ENCODE results near the gene STRN4.
"Not testable (repeated sequence)": the region's sequence is repeated elsewhere in the genome, so short reads cannot be mapped to it uniquely, and the experiment has no call there.

The STRN4 gene

GRCh38 chr19:46746281-46747057 is at the start of gene STRN4:
Gene STRN4, minus strand, starts transcription at chr19:46746450. Its CDS starts 20 bp downstream, at chr19:46746430.
- peak; percentile 85 for DNase-seq (ENCODE audit: low read depth, low spot score)

DNA sequence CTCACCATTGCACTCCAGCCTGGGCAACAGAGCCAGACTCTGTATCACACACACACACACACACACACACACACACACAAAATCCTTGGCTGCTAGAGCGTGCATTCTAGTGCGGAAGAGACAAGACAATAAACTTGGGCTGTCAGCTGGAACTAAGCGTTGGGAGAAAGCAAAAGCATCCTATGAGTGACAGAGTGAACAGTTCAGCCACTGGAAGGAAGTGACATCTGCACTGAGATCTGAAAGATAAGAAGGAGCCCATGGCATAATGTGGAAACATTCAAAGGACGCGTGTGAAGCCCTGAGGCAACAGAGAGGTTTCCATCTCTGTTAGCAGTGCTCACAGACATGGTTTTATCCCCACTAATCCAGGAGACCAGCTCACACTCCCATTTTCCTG is 45.7 kb upstream of the STRN4 start:
- DNase-seq (ENCODE audit: low read depth, low spot score): no peak

DNA sequence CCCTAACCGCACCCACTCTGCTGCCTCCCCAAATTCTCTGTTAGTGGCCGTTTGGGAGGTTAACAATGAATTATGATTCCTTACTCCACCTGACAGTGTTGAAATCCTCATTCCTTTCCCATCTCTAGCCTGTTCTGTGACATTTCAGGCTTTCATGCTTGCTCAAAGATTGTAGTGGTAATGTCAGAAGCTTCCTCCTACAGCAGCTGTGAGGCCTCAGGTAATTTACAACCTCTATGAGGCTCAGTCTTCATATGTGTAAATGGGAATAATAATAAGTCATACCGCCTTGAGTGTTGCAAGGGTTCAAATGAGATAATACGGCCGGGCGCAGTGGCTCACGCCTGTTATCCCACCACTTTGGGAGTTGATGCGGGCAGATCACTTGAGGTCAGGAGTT is 43.1 kb upstream of the STRN4 start:
- no peak for DNase-seq (ENCODE audit: low read depth, low spot score)

DNA sequence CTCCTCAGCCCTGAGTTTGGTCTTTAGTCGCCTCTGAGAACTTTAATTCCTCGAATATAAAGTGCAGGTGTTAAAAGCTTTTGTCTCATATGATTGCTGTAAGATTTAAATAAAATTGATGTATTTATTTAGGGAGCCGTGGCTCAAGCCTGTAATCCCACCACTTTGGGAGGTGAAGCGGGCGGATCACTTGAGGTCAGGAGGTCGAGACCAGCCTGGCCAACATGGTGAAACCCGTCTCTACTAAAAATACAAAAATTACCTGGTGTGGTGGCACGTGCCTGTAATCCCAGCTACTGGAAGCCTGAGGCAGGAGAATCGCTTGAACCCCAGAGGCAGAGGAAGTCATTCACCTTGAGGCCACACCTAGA is 42.7 kb upstream of the STRN4 start:
- no peak for DNase-seq (ENCODE audit: low read depth, low spot score)

DNA sequence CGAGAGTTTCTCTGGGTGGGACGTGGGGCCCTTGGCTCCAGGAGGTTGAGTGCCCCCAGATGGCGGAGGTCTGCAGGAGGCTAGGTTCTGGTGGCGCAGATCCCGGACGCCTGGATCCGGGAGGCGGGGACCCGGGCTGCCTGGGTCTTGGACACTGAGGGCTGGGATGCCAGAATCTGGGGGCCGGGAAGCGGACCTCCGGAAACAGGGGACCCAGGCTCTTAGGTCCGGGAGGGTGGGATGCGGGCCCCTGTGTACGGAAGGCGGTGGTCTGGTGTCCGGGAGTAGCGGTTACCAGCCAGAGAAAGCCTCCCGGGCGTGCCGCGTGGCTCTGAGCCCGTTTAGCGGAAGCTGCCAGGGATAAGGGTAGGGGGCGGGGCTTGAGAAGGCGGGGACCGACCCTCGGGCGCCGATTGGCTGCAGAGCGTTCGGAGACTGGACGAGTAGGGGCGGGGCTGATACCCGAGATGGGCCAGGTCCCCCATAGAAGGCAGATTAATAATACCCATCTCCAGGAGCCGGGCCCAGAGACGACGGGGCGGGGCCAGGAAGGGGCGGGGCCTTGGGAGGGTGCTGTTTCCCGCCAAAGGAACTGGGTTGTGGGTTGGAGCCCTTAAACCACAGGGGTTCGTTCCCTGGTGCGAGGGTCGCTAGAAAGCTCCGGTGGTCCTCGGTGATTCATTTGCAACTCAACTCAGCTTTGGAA is 42.2 kb upstream of the STRN4 start, which contains the start of gene SLC1A5:
Gene SLC1A5, minus strand, starts transcription at position 333 of the 706 bp plus-strand sequence. CDS start 629 bp downstream, outside the sequence.
- peak; percentile 97 for DNase-seq (ENCODE audit: low read depth, low spot score)

DNA sequence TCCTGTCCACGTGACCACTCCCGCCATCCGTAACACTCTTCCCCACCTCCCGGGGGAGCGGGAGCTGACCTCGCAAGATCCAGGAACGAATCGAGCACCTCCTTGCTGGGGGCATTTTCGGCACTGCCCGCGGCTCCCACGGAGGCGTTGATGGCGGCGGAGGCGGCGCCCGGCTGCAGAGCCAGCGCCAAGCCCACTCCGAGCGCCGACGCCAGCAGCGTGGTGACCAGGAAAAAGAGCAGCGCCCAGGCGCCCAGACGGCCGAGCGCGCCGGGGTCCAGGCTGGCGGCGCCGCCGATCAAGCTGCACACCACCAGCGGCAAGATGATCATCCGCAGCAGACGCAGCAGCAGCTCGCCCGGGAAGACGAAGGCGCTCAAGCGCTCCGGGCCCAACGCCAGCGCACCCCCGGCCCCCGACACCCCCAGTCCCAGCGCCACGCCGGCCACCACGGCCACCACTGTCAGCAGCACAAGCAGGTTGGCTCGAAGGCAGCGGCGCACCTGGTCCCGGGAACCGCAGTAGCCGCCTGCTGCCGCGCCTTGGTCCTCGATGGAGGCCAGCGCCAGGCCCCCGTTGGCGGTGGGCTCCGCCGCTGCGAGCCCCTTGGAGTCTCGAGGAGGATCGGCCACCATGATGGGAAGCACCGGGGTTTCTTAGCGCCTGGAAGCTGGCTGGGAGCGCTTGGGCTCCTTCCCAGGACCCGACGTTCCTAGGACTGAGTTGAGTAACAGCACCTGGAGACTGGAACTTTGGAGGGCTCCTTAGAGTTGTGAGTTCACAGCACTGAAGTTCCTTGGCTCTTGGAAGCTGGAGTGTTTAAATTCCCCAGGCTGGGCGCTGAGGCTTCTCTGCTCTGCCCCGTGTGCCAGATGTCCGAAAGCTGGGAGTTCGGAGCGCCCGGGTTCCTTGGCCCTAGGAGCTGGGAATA is 41.3 kb upstream of the STRN4 start:
- peak; percentile 72 for DNase-seq (ENCODE audit: low read depth, low spot score)

GRCh38 chr19:46787040-46787330 is 40.7 kb upstream of the STRN4 start:
- DNase-seq (ENCODE audit: low read depth, low spot score): no peak

GRCh38 chr19:46786236-46787039 is 40.2 kb upstream of the STRN4 start:
- peak; percentile 74 for DNase-seq (ENCODE audit: low read depth, low spot score)

- DNase-seq (ENCODE audit: low read depth, low spot score): no peak
Measured at GRCh38 chr19:46785980-46786235, 39.7 kb upstream of the STRN4 start.

GRCh38 chr19:46785054-46785979 is 39.1 kb upstream of the STRN4 start:
- DNase-seq (ENCODE audit: low read depth, low spot score): no peak

- DNase-seq (ENCODE audit: low read depth, low spot score): peak; percentile 82
Measured at GRCh38 chr19:46784262-46785053, 38.2 kb upstream of the STRN4 start.

DNA sequence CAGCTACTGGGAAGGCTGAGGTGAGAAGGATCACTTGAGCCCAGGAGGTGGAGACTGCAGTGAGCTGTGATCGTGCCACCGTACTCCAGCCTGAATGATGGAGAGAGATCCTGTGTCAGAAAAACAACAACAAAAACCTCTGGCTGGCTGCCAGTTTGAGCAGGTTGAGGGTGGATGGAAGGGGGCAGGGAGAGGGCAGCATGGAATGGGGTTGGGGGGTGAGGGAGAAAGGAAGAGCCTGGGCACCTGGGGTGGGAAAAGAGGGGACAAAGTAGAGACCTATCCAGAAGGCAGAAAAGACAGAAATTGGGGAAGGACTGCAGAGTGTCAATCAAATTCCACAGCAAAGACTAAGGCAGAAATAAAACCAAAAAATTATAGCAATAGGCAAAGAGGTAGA is 37.4 kb upstream of the STRN4 start:
- peak; percentile 34 for DNase-seq (ENCODE audit: low read depth, low spot score)

GRCh38 chr19:46782355-46783019 is 36.2 kb upstream of the STRN4 start:
- no peak for DNase-seq (ENCODE audit: low read depth, low spot score)

GRCh38 chr19:46777956-46778645 is 31.9 kb upstream of the STRN4 start:
- not testable (repeated sequence) for DNase-seq (ENCODE audit: low read depth, low spot score)

DNA sequence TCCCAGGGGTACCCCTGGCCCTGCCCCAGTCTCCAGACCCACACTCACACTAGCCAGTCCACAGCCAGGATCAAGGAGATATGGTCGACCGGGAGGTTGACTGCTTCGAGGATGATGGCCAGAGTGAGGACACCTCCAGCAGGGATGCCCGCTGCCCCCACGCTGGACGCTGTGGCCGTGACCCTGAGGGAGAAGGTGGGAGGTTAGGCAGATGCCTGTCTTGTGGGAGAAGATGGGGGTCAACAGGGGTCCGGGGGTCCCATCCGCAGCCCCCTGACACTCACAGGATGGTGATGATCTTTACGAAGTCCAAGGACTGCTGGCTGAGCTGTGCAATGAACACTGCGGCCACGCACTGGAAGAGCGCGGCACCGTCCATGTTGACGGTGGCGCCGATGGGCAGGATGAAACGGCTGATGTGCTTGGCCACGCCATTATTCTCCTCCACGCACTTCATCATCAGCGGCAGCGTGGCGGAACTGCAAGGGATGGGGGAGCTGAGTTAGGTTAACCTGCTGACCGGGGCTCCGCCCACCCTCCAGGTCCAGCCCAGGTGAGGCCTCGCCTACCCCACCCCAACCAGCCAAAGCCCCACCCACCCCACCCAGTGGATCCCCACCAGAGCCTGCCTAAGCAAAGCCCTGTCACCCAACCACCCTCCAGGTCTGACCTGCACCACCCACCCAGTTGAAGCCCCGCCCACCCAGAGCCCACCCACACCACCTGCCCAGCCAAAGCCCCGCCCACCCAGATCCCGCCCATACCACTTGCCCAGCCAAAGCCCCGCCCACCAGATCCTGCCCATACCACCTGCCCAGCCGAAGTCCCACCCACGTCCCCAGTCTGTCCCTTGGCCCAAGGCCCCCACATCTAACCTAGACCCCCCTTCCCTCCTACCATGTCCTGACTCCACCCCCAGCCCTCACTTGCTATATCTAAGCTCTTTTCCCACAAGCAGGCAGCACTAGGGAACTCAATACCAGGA is 31.0 kb upstream of the STRN4 start:
- no peak for DNase-seq (ENCODE audit: low read depth, low spot score)

DNA sequence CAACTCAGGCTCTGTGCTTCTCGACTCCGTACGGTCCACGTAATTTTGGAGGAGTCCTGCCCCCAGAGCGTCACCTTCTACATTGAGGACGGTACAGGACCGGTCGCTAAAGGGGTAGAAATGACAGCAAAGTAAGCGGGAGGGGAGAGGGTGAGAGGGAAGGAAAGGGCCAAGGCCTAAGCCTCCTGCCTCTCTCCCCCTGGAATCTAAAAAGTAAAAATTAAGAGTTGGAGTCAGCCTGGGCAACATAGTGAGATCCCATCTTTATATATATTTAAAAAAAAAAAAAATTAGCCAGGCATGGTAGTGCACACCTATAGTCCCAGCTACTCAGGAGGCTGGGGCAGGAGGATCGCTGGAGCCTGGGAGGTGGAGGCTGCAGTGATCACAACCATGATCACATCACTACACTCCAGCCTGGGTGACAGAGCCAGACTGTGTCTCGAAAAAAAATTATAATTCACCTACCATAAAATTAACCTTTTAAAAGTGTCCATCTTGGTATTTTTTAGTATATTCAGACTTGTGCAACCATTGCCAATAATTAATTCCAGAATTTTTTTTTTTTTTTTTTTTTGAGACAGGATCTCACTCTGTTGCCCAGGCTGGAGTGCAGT is 29.5 kb upstream of the STRN4 start:
- DNase-seq (ENCODE audit: low read depth, low spot score): no peak

GRCh38 chr19:46773018-46773399 is 26.8 kb upstream of the STRN4 start:
- no peak for DNase-seq (ENCODE audit: low read depth, low spot score)
